Uterus (tissue), 4 donors: Measurements from ENCODE around the gene CCND3. TPM values are rescaled to one million over a fixed set of nuclear protein-coding genes. Genes with fewer than 3 reads are reported as not detected.

Experiments used
- DNase-seq, 2 donors: peaks; one replicate each; pipeline ENCODE4 v3.0.0-alpha.2; 2019 to 2020
- H3K27ac ChIP-seq, 2 donors: fragments of 200-600 bp; sonication (generic); 1 replicate in 1 of 2; 2 replicates in 1 of 2; pipeline ENCODE4 v1.5.1; 2016 to 2018
- H3K27me3 ChIP-seq, 2 donors: fragments of 200-600 bp; sonication (generic); one replicate each; pipeline ENCODE4 v1.5.1; 2018 to 2019; ENCODE audit warnings: control low read depth in 1 of 2
- H3K36me3 ChIP-seq, 2 donors: fragments of 200-600 bp; sonication (generic); one replicate each; pipeline ENCODE4 v1.5.1; 2019; ENCODE audit warnings: control low read depth in 1 of 2
- H3K4me1 ChIP-seq, 2 donors: fragments of 200-600 bp; sonication (generic); one replicate each; pipeline ENCODE4 v1.5.1; 2018 to 2019; ENCODE audit warnings: control low read depth in 1 of 2
- H3K4me3 ChIP-seq, 2 donors: fragments of 200-600 bp; sonication (generic); 1 replicate in 1 of 2; 2 replicates in 1 of 2; pipeline ENCODE4 v1.5.1; 2018 to 2019; ENCODE audit warnings: mild to moderate bottlenecking in 1 of 2
- H3K9me3 ChIP-seq, 2 donors: fragments of 200-600 bp; sonication (generic); one replicate each; pipeline ENCODE4 v1.5.1; 2019; ENCODE audit warnings: control low read depth in 1 of 2
- POLR2A ChIP-seq, 2 donors: fragments of 450-650 bp; IDR thresholded peaks; one replicate each; pipeline ENCODE4 v1.6.1; 2016; ENCODE audit warnings: antibody characterized with exemption in 2 of 2, mild to moderate bottlenecking in 1 of 2, moderate library complexity in 1 of 2
- intact Hi-C: fragments of 100-400 bp; cut with DNase I; formaldehyde crosslinking; loops from one replicate; pipeline ENCODE4 v1.15.1; 2023; ENCODE audit warnings: low total_unique reads
- total RNA-seq, 4 donors: library from RNA; depleted of rRNA in 3 of 4; stranded (reverse); fragments of >200 nt in 3 of 4; gene quantifications; one replicate each; pipeline versions ENCODE4 v1.1.0 to v1.2.4, GENCODE V29; 2014 to 2023
- TF ChIP-seq, protein P1 (sequence below), 4 experiments: fragments of 200-600 bp in 2 of 4; fragments of 450-650 bp in 2 of 4; sonication (generic) in 2 of 4; IDR thresholded peaks; one replicate each; pipeline ENCODE4 v1.5.1; 2016 to 2019; ENCODE audit warnings: antibody characterized with exemption in 4 of 4, mild to moderate bottlenecking in 2 of 4, moderate library complexity in 1 of 4
- donor health status: DM: yes; HTN: yes; CAD: no.

Gene CCND3
- total RNA-seq, 4 donors from 2014 or later: 28.8 to 101 (median 74.3) TPM

DNA sequence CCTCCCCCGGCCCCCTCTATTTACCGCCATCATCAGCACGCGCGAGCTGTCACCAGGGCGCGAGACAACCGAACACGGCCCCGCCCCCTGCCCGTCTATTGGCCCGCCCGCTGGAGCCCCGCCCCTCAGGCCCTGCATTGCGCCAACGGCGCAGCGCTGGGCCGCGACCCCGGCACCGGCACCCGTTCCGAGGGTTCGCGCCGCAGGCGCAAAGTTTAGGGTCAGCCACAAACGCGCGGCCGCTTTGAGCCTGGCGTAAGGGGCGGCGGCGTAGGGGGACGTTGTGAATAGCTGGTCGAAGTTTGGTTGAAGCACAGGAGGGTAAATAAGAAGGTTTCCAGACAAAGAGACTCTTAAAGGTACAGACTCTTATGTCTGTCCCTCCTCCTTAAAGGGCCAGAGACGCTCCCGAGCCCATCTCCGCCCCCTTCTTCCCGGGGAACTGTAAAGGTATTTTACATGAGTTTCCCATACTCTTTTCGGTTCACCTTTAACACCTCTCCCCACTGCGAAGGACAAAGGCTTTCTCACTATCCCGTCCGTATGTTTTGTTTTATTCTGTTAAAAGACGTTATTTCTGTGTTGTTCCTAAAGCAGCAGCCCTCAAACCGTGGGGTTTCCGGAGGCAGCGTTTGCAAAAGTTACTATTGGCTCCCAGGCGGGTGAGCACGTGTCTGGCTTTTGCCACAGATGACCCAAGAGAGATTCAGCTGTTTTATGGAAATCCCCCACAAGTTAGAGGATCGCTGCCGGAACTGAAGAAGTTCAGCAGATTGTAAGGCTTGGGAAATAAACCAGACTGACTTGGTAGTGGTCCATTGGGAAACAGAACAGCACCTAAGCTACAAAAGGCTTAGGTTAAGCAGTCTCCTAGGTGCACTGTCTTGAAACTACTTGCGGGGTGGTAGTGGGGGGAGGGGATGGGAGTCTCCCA, 46.0 kb downstream of the CCND3 start, which contains the start of gene USP49:
Gene USP49 (minus strand): TSS at position 76 of the 934 bp plus-strand sequence. CDS start 88,392 bp downstream, outside the sequence.
- H3K9me3 ChIP-seq: no peaks in the 10 kb centered on the region
- H3K4me1 ChIP-seq: peaks cover 0 to 4% of the 10 kb centered on the region in 2 donors
- no peaks in the 10 kb centered on the region for H3K27me3 ChIP-seq
- H3K27ac ChIP-seq: peak within 1 kb of the TSS; percentile 75 to 78
- H3K4me3 ChIP-seq: peak within 1 kb of the TSS; percentile 49 to 65
- no peaks in the 10 kb centered on the region for H3K36me3 ChIP-seq
- DNase-seq: peak; percentile 86 to 88
- intact Hi-C loops: no loop called here
- peak in 1 of 2 donors; percentile 23 for TF ChIP-seq POLR2A (IDR thresholded peaks at IDR 0.05)
- TF ChIP-seq, protein P1, sequence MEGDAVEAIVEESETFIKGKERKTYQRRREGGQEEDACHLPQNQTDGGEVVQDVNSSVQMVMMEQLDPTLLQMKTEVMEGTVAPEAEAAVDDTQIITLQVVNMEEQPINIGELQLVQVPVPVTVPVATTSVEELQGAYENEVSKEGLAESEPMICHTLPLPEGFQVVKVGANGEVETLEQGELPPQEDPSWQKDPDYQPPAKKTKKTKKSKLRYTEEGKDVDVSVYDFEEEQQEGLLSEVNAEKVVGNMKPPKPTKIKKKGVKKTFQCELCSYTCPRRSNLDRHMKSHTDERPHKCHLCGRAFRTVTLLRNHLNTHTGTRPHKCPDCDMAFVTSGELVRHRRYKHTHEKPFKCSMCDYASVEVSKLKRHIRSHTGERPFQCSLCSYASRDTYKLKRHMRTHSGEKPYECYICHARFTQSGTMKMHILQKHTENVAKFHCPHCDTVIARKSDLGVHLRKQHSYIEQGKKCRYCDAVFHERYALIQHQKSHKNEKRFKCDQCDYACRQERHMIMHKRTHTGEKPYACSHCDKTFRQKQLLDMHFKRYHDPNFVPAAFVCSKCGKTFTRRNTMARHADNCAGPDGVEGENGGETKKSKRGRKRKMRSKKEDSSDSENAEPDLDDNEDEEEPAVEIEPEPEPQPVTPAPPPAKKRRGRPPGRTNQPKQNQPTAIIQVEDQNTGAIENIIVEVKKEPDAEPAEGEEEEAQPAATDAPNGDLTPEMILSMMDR (IDR thresholded peaks at IDR 0.05): no peak

DNA sequence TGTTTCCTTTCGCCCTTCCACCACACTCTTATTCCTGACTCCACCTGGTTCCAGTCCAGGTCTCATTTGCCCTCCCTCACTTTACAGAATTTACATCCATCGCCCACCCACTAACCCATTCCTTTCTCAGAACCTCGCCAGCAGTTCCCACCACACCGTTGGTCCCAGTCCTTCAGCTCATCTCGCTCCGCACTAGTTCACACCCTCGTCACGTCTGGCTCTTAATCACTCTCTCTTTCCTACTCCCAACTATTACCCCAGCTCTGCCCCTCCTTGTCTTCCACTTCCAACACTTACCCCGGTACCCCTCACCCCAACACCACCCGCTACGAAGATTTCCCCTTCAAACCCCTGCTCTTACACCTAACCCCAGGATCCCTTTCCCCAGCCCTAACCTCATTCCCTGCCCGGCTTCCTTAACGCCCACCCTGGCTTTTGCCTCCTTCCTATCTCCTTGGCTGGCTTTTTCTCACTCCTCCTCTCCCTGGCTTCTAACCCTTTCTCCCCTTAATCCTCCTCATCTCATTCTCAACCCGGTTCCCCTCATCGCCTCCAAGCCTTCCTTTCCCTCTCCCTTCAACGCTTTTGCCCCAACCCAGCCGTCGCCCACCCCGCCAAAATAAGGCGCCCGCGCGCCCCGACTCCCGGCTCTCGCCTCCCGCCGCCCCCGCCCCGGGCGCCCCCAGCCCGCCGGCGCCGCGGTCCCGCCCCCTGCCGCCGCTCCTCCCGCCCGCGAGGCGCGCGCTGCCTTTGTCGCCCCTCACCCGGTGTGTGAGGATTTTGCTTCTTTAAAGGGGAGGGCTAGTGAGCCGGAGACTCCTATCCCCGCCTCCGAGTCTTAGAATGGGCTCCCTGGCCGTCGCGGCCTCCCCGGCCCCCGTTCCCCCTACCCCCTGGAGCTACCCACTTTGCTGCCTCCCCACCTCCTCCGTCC, 47.0 kb downstream of the CCND3 start:
- Histone ChIP-seq H3K27ac (peak overlapping the region; percentile 75 to 78), H3K9me3 (no peaks in the 10 kb centered on the region), H3K4me3 (peak overlapping the region; percentile 49 to 65), H3K36me3 (no peaks in the 10 kb centered on the region), H3K27me3 (no peaks in the 10 kb centered on the region), H3K4me1 (peaks cover 0 to 4% of the 10 kb centered on the region in 2 donors)
- intact Hi-C loops: no loop called here
- TF ChIP-seq, protein P1 (IDR thresholded peaks at IDR 0.05): no peak
- no peak for TF ChIP-seq POLR2A (IDR thresholded peaks at IDR 0.05)
- peak in 1 of 2 donors; percentile 18 for DNase-seq

DNA sequence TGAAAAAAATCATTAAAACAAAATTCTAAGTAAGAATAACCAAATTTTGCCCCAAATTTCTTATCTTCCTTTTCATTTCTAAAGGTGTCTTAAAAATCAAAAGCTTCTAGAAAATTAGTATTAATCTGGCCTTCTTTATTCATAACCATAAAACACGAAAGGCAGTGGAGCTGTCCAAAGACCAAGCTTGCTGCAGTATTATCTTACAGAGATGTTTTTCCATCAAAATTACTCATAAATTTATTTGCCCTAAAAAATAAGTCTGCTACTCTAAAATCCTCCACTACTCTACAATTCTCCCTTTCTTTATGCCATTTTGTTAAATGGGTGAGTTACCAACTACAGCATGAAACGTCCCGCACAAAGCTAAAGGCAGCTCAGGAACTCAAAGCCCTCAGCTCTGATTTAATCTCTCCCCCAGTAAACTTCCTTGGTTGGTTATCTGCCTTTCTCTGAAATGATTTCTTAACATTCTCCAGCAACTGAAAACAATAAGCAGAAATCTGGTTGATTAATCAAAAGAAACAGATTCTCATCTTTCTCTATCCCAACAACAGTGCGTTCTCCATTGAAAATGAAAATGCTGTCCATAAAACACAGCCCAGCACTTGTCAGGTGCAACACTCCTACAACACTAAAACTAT, 48.6 kb downstream of the CCND3 start:
- Histone ChIP-seq H3K27me3 (no peaks in the 10 kb centered on the region), H3K27ac (no peak overlapping the region), H3K9me3 (no peaks in the 10 kb centered on the region), H3K4me1 (peaks cover 0 to 4% of the 10 kb centered on the region in 2 donors), H3K4me3 (no peak overlapping the region), H3K36me3 (no peaks in the 10 kb centered on the region)
- no peak for TF ChIP-seq POLR2A (IDR thresholded peaks at IDR 0.05)
- TF ChIP-seq, protein P1 (IDR thresholded peaks at IDR 0.05): no peak
- DNase-seq: no peak
- intact Hi-C loops: no loop called here

DNA sequence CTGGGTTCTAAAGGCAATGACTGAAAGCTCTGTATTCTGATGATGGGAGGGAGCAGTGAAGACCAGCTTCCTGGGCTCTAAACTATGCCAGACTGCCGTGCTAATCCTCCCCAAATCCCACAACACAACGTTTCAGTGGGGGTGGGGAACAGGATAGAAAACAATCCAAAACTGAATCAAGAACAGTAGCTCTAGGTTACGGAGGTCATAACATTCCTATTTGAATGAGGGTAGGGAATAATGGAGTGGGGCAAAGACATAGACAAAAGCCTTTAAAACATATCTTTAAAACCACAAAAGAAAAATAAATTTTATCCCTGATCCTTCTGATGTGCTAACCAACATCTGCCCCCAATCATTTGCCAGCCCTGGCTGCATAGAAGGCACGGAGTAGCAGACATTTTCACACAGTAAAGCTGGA, 54.3 kb downstream of the CCND3 start:
- Histone ChIP-seq H3K9me3 (no peaks in the 10 kb centered on the region), H3K27me3 (no peaks in the 10 kb centered on the region), H3K4me3 (no peak overlapping the region), H3K4me1 (no peaks in the 10 kb centered on the region), H3K27ac (no peak overlapping the region), H3K36me3 (no peaks in the 10 kb centered on the region)
- intact Hi-C loops: loop anchor here (10.0 kb wide), 1 partner anchor 817 kb away; no protein-coding TSS in a partner anchor
- no peak for DNase-seq
- TF ChIP-seq, protein P1 (IDR thresholded peaks at IDR 0.05): no peak
- TF ChIP-seq POLR2A (IDR thresholded peaks at IDR 0.05): no peak
